ENCODE results near the gene RASA3. TPM values are rescaled to one million over a fixed set of nuclear protein-coding genes. Genes with fewer than 3 reads are reported as not detected.

The RASA3 gene
- total RNA-seq, 1 experiment from 2014 or later: 21.4 TPM

GRCh38 chr13:114007566-114007965, 124.9 kb downstream of the RASA3 start:
- no peak for DNase-seq (ENCODE audit: low spot score)

GRCh38 chr13:114005206-114005724, 127.2 kb downstream of the RASA3 start:
- peak; percentile 28 for DNase-seq (ENCODE audit: low spot score)

- DNase-seq (ENCODE audit: low spot score): peak; percentile 96
Measured at GRCh38 chr13:114004420-114005205, 127.8 kb downstream of the RASA3 start.

- DNase-seq (ENCODE audit: low spot score): no peak
Measured at GRCh38 chr13:114002771-114003321, 129.6 kb downstream of the RASA3 start.

GRCh38 chr13:114002009-114002544, 130.3 kb downstream of the RASA3 start:
- DNase-seq (ENCODE audit: low spot score): peak; percentile 57

- DNase-seq (ENCODE audit: low spot score): no peak
Measured at GRCh38 chr13:114001331-114002008, 131.0 kb downstream of the RASA3 start.

- no peak for DNase-seq (ENCODE audit: low spot score)
Measured at GRCh38 chr13:114000151-114001040, 132.0 kb downstream of the RASA3 start.

GRCh38 chr13:113999618-113999910, 132.9 kb downstream of the RASA3 start:
- no peak for DNase-seq (ENCODE audit: low spot score)

GRCh38 chr13:113998781-113999617, 133.4 kb downstream of the RASA3 start:
- DNase-seq (ENCODE audit: low spot score): no peak

GRCh38 chr13:113997845-113998751, 134.3 kb downstream of the RASA3 start:
- no peak for DNase-seq (ENCODE audit: low spot score)

GRCh38 chr13:113996912-113997745, 135.3 kb downstream of the RASA3 start:
- DNase-seq (ENCODE audit: low spot score): no peak

GRCh38 chr13:113996081-113996911, 136.1 kb downstream of the RASA3 start:
- no peak for DNase-seq (ENCODE audit: low spot score)

- no peak for DNase-seq (ENCODE audit: low spot score)
Measured at GRCh38 chr13:113995051-113995601, 137.3 kb downstream of the RASA3 start.

GRCh38 chr13:113992276-113993005, 140.0 kb downstream of the RASA3 start:
- no peak for DNase-seq (ENCODE audit: low spot score)

GRCh38 chr13:113991676-113992179, 140.7 kb downstream of the RASA3 start:
- DNase-seq (ENCODE audit: low spot score): no peak

- no peak for DNase-seq (ENCODE audit: low spot score)
Measured at GRCh38 chr13:113991191-113991669, 141.2 kb downstream of the RASA3 start.
